T47D (cell line): Measurements from ENCODE around the gene PADI4.
"Not testable (repeated sequence)": the region's sequence is repeated elsewhere in the genome, so short reads cannot be mapped to it uniquely, and the experiment has no call there.

ENCODE experiments used
- DNase-seq, 2 experiments: peaks; one replicate each; pipeline versions ENCODE4 v3.0.0 to v3.0.0-alpha.2; 2011 to 2012; ENCODE audit warnings: low read depth in 1 of 2, low spot score in 1 of 2
- JUND ChIP-seq: IDR thresholded peaks from 2 replicates; pipeline ENCODE4 v1.6.1; 2012; ENCODE audit warnings: low read depth
- in situ Hi-C: cut with HindIII; loops from 2 replicates; pipeline ENCODE4 v1.10.0; 2016; ENCODE audit warnings: low sequenced_read_pairs, low pct_unique_long_range_greater_than_20kb

The PADI4 gene

GRCh38 chr1:17309426-17310067, 1.6 kb downstream of the PADI4 start:
- in situ Hi-C loops = no loop called here
- no peak for TF ChIP-seq JUND
- no peak for DNase-seq

- TF ChIP-seq JUND = no peak
- in situ Hi-C loops = no loop called here
- no peak for DNase-seq
These were observed 2.2 kb downstream of the PADI4 start for GRCh38 chr1:17310068-17310640.

GRCh38 chr1:17313530-17314309, 5.7 kb downstream of the PADI4 start:
- no peak for TF ChIP-seq JUND
- in situ Hi-C loops = no loop called here
- no peak for DNase-seq

- DNase-seq = peak in 1 of 2 experiments; percentile 90
- in situ Hi-C loops = no loop called here
- no peak for TF ChIP-seq JUND
These were observed 6.5 kb downstream of the PADI4 start for GRCh38 chr1:17314491-17314971.

GRCh38 chr1:17315542-17316130, 7.6 kb downstream of the PADI4 start:
- no peak for TF ChIP-seq JUND
- DNase-seq = no peak
- in situ Hi-C loops = no loop called here

- no peak for TF ChIP-seq JUND
- no peak for DNase-seq
- in situ Hi-C loops = no loop called here
These were observed 8.7 kb downstream of the PADI4 start for GRCh38 chr1:17316704-17317103.

GRCh38 chr1:17318262-17318661, 10.3 kb downstream of the PADI4 start:
- no peak for TF ChIP-seq JUND
- in situ Hi-C loops = no loop called here
- no peak for DNase-seq

- in situ Hi-C loops = no loop called here
- no peak for DNase-seq
- no peak for TF ChIP-seq JUND
These were observed 11.8 kb downstream of the PADI4 start for GRCh38 chr1:17319561-17320350.

GRCh38 chr1:17321857-17322390, 13.9 kb downstream of the PADI4 start:
- not testable (repeated sequence) for DNase-seq

GRCh38 chr1:17328855-17329254, 20.9 kb downstream of the PADI4 start:
- no peak for DNase-seq
- TF ChIP-seq JUND = no peak
- in situ Hi-C loops = no loop called here

More at GRCh38 chr1:17321857-17322390, 13.9 kb downstream of the PADI4 start:
- in situ Hi-C loops = not testable (repeated sequence)

- no peak for TF ChIP-seq JUND
- DNase-seq = no peak
- in situ Hi-C loops = no loop called here
These were observed 21.6 kb downstream of the PADI4 start for GRCh38 chr1:17329610-17330009.

- DNase-seq = no peak
- in situ Hi-C loops = no loop called here
- no peak for TF ChIP-seq JUND
These were observed 22.9 kb downstream of the PADI4 start for GRCh38 chr1:17330856-17331255.
